ENCODE results near the gene CFHR2. TPM values are rescaled to one million over a fixed set of nuclear protein-coding genes. Genes with fewer than 3 reads are reported as not detected.
"Not testable (repeated sequence)": the region's sequence is repeated elsewhere in the genome, so short reads cannot be mapped to it uniquely, and the experiment has no call there.

Gene CFHR2
- total RNA-seq, 4 donors from 2014 or later = not detected

DNA sequence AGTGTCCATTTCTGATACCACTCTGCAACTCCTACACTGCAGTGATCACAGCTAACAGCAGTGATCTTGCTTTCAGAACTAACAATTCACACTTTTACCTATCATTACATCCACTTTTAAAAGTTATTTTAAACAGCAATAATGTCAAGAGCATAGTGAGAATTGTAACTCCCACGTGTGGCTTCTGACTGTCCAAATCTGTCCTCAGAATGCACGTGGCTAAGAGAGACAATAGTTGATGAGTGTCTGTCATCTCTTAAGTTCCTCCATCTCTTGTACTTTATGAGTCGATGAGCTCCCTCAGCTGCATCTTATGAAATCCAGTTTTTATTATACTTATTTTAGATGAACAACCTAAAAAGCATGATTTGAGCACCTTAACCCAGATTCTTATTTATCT is 17.3 kb downstream of the CFHR2 start:
- Histone ChIP-seq H3K36me3 (no peaks in the 10 kb centered on the region), H3K27ac (no peak overlapping the region), H3K9me3 (no peaks in the 10 kb centered on the region), H3K27me3 (no peaks in the 10 kb centered on the region), H3K4me1 (no peaks in the 10 kb centered on the region), H3K4me3 (no peak overlapping the region)
- TF ChIP-seq POLR2A (IDR thresholded peaks at IDR 0.05) = no peak
- TF ChIP-seq, protein P1, sequence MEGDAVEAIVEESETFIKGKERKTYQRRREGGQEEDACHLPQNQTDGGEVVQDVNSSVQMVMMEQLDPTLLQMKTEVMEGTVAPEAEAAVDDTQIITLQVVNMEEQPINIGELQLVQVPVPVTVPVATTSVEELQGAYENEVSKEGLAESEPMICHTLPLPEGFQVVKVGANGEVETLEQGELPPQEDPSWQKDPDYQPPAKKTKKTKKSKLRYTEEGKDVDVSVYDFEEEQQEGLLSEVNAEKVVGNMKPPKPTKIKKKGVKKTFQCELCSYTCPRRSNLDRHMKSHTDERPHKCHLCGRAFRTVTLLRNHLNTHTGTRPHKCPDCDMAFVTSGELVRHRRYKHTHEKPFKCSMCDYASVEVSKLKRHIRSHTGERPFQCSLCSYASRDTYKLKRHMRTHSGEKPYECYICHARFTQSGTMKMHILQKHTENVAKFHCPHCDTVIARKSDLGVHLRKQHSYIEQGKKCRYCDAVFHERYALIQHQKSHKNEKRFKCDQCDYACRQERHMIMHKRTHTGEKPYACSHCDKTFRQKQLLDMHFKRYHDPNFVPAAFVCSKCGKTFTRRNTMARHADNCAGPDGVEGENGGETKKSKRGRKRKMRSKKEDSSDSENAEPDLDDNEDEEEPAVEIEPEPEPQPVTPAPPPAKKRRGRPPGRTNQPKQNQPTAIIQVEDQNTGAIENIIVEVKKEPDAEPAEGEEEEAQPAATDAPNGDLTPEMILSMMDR (IDR thresholded peaks at IDR 0.05) = no peak
- intact Hi-C loops (cut with DNase I) = no loop called here
- WGBS, 2 donors = 59 to 61% methylated on average over 3 of the region's 3 CpGs
- DNase-seq = no peak

GRCh38 chr1:196970182-196970581 is 26.6 kb downstream of the CFHR2 start:
- WGBS, 2 donors = 68 to 76% methylated on average over 1 of the region's 1 CpG
- Histone ChIP-seq H3K36me3 (no peaks in the 10 kb centered on the region), H3K27ac (no peak overlapping the region), H3K9me3 (no peaks in the 10 kb centered on the region), H3K27me3 (no peaks in the 10 kb centered on the region), H3K4me3 (no peak overlapping the region), H3K4me1 (no peaks in the 10 kb centered on the region)
- no peak for TF ChIP-seq POLR2A (IDR thresholded peaks at IDR 0.05)
- TF ChIP-seq, protein P1 (IDR thresholded peaks at IDR 0.05) = no peak
- DNase-seq = no peak
- intact Hi-C loops (cut with DNase I) = no loop called here

GRCh38 chr1:196976278-196976677 is 32.7 kb downstream of the CFHR2 start:
- WGBS, 2 donors = 81 to 83% methylated on average over 4 of the region's 4 CpGs
- Histone ChIP-seq H3K9me3 (no peaks in the 10 kb centered on the region), H3K36me3 (no peaks in the 10 kb centered on the region), H3K27ac (no peak overlapping the region), H3K4me3 (no peak overlapping the region), H3K27me3 (no peaks in the 10 kb centered on the region), H3K4me1 (no peaks in the 10 kb centered on the region)
- intact Hi-C loops (cut with DNase I) = no loop called here
- no peak for DNase-seq
- TF ChIP-seq, protein P1 (IDR thresholded peaks at IDR 0.05) = no peak
- TF ChIP-seq POLR2A (IDR thresholded peaks at IDR 0.05) = no peak

GRCh38 chr1:196977278-196977677 is 33.7 kb downstream of the CFHR2 start, which contains the start of gene CFHR5:
CFHR5 (plus strand) TSS chr1:196977556; CDS start chr1:196977665, 109 bp downstream.
- no peak within 1 kb of the TSS for H3K27ac ChIP-seq
- no peaks in the 10 kb centered on the region for H3K9me3 ChIP-seq
- DNase-seq = no peak
- intact Hi-C loops (cut with DNase I) = no loop called here
- no peak within 1 kb of the TSS for H3K4me3 ChIP-seq
- H3K4me1 ChIP-seq = no peaks in the 10 kb centered on the region
- H3K27me3 ChIP-seq = no peaks in the 10 kb centered on the region
- TF ChIP-seq, protein P1 (IDR thresholded peaks at IDR 0.05) = no peak
- TF ChIP-seq POLR2A (IDR thresholded peaks at IDR 0.05) = no peak
- H3K36me3 ChIP-seq = no peaks in the 10 kb centered on the region
- 43 to 44% methylated on average over 5 of the region's 5 CpGs for WGBS, 2 donors

DNA sequence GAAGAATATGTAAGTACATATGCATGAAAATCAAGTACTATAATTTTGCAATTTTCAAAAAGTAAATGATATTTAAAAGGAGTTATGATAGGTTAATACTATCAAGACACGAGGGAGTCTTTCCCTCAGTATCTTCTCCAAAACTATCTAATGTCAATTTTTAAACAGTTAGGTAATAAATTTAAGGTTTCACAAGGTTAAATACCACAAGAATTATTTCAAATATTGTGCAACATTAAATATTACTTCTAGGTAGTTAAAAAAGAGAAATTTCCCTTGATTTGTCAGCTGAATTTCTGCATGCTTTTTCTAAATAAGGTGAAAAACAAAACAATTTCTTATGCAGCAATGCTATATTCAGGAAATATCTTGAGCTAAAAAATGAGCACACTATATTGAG is 37.3 kb downstream of the CFHR2 start:
- WGBS, 2 donors = 78 to 79% methylated on average over 1 of the region's 1 CpG
- no peak for DNase-seq
- intact Hi-C loops (cut with DNase I) = no loop called here
- H3K4me1 ChIP-seq = no peaks in the 10 kb centered on the region
- H3K36me3 ChIP-seq = no peaks in the 10 kb centered on the region
- H3K27me3 ChIP-seq = no peaks in the 10 kb centered on the region
- no peak for TF ChIP-seq POLR2A (IDR thresholded peaks at IDR 0.05)
- TF ChIP-seq, protein P1 (IDR thresholded peaks at IDR 0.05) = no peak
- H3K4me3 ChIP-seq = no peak overlapping the region
- H3K27ac ChIP-seq = no peak overlapping the region
- H3K9me3 ChIP-seq = no peaks in the 10 kb centered on the region

GRCh38 chr1:196982247-196982646 is 38.7 kb downstream of the CFHR2 start:
- H3K27ac ChIP-seq; H3K27me3 ChIP-seq; intact Hi-C loops (cut with DNase I); H3K4me3 ChIP-seq; H3K4me1 ChIP-seq; H3K36me3 ChIP-seq; H3K9me3 ChIP-seq; DNase-seq: not testable (repeated sequence)
- 84 to 89% methylated on average over 7 of the region's 7 CpGs for WGBS, 2 donors

GRCh38 chr1:196991919-196992651 is 48.5 kb downstream of the CFHR2 start:
- H3K4me1 ChIP-seq; H3K4me3 ChIP-seq; H3K27me3 ChIP-seq; H3K9me3 ChIP-seq; H3K27ac ChIP-seq; H3K36me3 ChIP-seq; DNase-seq; intact Hi-C loops (cut with DNase I): not testable (repeated sequence)
- WGBS, 2 donors = 50 to 69% methylated on average over 4 to 7 of the region's 11 CpGs

Measured in esophagus squamous epithelium (tissue), 5 donors.